GM21367 (cell line): Measurements from ENCODE around the gene TESK1.
A peak's percentile ranks its signal among the peaks of the same experiment; 100 is the strongest.
"Not testable (repeated sequence)": the region's sequence is repeated elsewhere in the genome, so short reads cannot be mapped to it uniquely, and the experiment has no call there.

Experiments used
- ATAC-seq: cut with Tn5 transposase; IDR thresholded peaks from one replicate; pipeline ENCODE4 v1.9.1; 2021; ENCODE audit not compliant: unreplicated experiment

TESK1 gene

DNA sequence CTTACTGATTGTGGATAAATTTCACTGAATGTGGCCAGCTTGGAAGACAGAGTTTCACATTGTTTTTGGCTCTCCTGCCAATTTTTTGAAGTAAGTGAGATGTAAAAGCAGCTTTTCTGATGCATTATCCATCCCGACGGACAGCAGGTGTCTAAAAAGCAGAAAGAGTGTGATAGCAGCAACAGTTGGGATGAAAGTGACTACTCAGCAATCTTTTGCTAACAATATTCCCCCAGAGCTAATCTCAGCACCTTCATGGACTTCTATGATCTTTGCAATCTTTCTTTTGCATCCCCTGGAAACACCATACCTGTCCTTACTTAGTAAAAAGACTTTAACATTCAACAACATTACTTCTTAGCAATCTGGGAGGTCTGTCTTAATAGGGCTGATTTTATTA is 7.8 kb downstream of the TESK1 start:
- ATAC-seq, result no peak

DNA sequence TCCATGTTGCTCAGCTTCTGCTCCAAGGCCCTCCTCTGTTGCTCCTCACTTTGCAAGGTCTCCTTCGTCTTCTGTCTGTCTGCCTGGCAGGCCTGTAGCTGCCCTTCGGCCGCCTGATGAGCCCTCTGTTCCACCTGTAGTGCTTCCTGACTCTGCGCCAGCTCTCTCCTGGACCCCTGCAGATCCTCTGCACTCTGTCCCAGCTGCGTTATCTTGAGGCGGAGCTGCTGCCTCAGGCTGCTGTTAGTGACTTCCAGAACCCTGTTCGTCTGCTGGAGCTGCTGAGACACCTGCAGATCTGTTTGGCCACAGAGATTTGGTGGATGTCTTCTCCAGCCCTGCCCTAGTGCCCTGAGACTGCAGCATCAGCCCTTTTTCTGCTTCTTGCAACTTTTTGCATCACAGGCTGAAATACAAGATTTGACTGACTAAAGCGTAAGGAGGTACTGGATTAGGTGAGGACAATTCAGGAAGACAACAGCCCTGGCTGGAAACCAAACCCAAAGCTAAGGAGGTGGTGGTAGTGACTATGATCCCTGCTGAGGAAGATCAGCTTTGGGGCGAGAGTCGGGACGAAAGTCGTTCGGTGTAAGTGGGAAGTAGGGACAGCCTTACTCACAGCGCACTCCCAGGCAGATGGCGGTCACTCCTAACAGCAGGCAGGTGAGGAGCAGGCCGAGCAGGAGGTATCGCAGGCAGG is 11.1 kb downstream of the TESK1 start:
- ATAC-seq, result no peak

DNA sequence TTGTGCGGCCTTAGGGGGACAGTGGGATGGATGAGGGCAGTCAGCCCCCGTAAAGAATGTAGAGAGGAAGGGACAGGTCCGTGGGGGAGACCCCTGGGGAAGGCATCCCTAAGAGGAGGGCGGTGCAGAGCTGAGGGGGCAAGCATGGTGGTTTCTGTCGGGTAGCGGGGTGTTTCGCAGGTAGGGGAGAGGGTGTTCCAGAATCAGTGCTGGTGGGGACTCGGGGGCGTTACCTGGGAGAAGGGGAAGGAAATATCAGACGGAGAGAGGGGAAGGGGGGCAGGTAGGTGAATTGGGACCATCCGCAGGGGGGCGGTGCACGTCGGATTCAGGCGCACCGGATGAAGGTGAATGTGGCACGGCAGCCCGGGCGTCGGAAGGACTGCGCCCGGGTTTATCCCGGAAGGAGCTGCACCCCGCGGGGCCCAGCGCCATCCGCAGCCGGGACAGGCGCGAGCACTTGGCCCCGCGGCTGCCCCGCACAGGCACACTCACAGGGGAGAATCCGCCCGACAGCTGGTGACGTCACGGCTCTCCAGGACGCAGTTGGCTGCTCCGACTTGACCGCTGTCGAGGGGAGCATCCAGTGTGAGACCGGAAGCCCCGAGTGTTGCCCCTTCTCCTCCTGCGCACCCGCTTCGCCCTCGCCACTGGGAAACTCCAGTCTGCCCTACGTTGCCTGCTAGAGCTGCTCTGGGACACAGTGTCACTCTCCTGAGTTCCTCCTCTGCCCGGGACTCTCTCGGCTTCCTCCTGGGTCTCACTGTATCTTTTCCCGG is 11.8 kb downstream of the TESK1 start:
- no peak for ATAC-seq

DNA sequence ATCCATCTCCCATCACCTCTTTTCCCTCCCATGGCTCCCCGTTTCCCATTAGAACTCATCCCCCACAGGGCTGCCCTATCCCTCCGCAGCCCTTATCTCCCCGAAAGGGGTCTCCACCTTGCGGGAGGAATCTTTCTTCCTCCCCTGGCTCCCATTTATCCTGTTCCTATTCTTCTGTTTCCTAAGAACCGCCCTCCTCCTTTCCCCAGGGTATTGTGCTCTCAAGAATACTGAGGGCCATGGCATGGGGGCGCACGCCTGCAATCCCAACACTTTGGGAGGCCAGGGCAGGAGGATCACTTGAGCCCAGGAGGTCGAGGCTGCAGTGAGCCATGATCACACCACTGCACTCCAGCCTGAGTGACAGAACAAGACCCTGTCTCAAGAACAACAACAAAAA is 12.5 kb downstream of the TESK1 start:
- no peak for ATAC-seq

DNA sequence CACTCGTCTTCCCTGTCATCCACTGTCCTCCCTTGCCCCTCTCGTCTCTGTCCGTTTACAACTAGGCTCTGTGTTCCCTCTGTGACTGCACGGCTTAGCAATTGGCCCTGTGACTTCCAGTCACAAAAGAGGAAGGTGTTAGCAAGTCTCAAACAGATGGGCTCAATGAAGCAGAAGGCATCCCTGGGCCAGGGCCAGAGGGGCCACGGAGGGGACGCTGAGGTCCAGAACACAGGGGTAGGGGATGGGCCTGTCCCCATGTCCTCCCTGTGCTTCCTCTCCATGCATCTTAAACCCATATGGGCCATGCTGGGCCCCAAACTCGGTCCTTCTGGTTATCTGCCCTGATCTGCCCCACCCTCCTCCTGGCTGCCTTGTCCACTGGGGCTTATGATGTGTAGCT is 13.3 kb downstream of the TESK1 start, which contains the start of gene CD72:
TSS of gene CD72 (minus strand) at position 89 of the 403 bp plus-strand sequence. CDS start 110 bp downstream, outside the sequence.
- no peak for ATAC-seq

DNA sequence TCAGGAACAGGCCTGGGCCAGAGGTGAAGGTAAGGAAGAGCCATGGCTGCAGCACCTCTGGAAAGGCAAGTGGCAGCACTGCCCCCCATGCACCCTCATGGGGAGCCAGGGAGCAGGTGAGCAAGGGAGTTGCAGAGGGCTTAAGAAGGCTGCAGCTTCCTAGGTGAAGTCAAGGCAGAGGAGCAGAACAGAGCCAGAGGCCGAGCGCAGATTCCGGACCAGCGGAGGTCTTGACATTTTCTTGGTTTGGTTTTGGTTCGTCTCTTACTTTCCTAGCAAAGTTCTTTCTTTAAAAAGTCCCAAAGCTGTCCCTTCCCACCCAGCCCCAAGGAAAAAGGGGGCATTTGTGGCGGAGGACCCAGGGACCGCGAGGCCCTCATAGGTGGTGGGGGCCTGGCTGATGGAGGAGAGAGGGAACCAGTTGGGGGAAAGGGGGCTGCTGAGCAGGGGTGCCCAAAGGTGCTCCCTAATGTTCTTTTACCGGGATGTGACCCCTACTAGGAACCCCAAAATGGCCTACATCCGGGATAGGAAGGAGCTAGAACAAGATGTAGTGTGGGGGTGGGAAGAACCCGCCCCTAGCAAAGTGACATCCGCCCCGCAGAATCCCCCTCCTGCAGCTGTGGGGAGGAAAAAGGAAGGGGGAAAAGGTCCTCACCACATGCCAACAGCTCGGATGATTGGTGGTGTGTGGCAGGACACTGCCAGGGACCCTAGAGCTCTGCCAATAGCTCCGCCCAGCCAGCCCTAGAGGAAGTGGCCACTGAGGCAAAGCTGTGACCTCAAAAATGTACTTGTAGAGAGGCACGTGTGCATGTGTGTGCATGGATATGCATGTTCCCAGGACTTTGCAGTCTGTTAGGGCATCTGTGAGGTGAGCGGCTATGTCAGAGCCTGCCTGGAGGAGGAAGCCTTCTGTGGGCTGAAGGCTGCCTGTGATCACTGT is 14.1 kb downstream of the TESK1 start:
- ATAC-seq, result peak; percentile 35

DNA sequence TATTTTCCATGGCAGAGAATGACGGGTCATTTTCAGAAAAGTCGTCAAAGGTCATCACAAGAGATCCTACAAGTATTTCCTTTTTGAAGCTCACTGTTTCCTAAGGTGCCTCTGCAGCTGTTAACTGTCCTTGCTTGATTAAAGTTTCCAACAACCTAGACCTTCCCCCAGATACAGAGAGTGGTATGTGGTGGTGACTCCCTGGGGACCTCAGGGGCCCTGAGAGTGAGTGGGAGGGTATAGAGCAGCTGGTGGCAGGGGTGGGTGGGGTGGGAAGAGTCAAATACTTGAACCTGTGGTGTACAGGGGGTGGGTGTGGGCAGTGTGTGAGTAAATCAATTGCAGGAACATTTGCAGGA is 14.7 kb downstream of the TESK1 start:
- ATAC-seq, result peak; percentile 43

DNA sequence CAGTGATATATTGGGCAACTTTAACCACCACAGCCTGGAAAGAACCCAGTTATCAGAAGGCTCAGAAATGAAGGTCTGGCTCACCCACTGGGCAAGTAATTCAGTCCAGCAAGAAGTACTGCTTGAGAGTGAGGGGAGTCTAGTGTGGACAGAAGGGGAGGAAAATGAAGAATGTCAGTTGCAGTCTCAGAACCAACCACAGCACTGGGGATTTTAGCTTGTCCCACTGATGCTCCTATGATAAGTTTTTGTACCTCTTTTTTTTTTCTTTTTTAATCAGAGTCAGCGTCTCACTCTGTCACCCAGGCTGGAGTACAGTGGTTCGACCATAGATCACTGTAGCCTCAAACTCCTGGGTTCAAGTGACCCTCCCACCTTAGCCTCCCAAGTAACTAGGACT is 22.5 kb downstream of the TESK1 start:
- ATAC-seq, result no peak

DNA sequence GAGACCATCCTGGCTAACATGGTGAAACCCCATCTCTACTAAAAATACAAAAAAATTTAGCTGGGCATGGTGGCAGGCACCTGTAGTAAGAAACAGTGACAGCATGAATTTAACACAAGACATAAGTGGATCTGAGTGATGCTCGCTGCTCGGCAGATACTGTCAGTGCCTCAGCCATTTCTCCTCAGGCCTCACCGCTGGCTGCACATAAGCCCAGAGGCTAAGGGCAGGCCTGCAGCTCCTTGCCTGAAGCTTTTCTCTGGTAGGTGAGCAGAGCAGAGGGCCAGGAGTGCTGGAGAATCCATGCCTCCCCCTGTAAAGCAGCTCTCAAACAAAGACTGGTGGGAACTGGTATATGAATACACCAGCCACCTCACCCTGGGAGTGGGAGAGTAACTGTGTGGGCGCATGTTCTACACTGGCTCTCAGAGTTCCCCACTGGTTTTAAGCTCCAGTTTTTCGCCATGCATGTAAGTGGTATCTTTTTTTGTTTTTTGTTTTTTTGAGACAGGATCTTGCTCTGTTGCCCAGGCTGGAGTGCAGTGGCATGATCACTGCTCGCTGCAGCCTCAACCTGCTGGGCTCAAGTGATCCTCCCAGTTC is 23.4 kb downstream of the TESK1 start:
- ATAC-seq, result no peak

DNA sequence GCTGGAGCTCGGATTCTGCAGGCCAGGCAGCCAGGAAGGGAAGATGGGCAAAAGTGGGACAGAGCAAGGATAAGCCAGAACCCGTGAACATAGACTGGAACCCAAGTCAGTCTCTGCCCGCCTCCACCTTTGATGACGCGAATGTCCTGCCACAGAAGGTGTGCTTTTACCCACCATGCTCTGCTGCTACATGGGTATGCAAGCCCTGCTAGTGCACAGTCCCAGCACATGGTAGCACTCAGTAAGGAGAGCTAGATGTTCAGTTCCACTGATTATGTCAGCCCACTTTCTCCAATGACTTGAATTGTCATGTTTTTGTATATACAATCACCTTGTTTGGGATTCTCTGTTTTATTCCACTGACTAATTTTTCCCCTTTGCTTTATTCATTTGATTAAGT is 24.5 kb downstream of the TESK1 start:
- no peak for ATAC-seq

DNA sequence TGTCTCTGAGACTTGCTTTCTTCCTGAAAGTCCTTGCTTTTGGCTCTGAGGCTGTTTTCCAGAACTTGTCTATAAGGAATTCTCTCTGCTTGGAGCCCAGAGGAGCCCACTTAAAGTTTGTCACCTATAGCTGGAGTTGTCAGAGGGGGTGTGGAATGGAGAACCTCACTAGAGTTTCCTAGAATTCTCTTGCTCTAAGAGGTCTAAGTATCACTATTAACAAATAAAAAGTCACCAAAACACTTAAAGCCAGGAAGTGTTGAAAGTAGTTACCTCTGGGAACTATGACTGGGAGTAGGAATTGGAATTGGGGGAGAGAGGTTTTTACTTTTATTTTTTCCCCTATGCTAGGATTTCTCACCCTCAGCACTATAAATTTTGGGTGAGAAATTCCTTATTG is 30.7 kb downstream of the TESK1 start:
- no peak for ATAC-seq

DNA sequence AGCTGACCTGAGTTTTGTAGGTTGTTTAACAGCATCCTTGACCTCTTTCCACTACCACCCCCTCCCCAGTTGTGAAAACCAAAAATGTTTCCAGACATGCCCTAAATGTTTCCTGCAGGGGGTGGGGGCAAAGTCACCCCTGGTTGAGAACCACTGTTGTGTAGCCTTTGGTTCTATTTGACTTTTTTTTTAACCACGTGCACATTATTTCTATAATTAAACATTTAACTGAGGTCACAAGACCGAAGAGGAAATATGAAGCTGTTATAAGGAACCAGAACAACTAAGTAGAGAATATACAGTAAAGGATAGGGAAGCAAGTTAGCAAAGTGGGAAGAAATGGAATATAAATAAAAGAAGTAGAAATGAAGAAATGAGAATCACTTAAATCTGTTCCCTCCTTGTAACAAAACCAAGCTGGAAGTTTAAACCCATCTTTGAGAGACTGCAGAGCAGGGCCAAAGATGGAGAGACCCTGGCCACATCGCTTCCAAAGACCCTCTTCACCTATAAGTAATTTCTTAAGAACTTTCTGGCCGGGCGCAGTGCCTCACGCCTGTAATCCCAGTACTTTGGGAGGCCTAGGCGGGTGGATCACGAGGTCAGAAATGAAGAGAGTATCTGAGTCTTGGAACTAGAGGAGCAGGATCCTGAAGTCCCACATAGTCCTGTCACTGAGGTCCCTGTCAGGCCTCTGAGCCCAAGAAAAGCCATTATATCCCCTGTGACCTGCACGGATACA is 31.2 kb downstream of the TESK1 start:
- no peak for ATAC-seq

DNA sequence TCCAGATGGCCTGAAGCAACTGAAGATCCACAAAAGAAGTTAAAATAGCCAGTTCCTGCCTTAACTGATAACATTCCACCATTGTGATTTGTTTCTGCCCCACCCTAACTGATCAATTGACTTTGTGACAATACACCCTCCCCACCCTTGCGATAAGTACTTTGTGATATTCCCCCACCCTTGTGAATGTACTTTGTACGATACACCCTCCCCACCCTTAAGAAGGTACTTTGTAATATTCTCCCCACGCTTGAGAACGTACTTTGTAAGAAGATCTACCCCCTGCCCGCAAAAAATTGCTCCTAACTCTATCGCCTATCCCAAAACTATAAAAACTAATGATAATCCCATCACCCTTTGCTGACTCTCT is 31.8 kb downstream of the TESK1 start:
- not testable (repeated sequence) for ATAC-seq

DNA sequence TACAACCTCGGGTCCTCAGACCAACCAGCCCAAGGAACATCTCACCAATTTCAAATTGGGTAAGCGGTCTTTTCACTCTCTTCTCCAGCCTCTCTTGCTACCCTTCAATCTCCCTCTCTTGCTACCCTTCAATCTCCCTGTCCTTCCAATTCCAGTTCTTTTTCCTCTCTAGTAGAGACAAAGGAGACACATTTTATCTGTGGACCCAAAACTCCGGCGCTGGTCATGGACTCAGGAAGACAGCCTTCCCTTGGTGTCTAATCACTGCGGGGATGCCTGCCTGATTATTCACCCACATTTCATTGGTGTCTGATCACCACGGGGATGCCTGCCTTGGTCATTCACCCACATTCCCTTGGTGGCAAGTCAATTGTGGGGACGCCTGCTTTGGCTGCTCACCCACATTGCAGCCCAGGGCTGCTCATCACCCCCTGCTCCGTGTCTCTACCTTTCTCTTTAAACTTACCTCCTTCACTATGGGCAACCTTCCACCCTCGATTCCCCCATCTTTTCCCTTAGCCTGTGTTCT is 32.4 kb downstream of the TESK1 start:
- ATAC-seq, result not testable (repeated sequence)

DNA sequence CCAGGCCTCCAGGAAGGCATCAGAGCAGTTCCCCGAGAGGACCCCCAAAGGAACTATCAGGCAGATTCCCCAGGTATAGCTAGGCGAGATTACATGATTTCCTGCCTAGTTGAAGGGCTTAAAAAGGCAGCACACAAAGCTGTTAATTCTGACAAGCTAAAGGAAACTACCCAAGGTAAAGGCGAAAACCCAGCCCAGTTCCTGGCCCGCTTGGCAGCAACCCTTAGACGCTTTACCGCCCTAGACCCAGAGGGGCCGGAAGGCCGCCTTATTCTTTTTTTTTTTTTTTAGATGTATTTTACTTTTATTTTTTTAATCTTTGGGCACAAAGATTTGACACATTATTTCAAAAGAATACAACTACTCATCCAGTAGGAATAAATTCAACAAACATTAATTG is 33.7 kb downstream of the TESK1 start:
- not testable (repeated sequence) for ATAC-seq

DNA sequence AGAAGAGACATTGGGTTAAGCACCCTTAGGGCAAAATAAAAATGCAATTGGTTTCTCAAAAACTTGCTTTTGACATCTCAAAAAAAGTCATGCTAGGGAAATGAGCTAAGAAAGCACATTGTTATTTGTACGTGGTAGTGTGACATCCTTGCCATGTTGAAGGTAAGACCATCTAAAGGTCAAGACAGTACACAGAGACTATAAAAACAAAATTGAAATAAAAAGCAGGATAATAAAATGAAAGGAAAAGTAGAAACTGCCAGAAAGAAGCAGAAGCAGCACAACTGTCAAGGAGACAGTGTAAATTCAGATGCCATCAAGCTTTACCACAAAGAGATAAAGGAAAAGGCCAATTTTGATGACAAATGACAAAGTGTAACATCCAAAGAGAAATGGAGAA is 34.2 kb downstream of the TESK1 start:
- ATAC-seq, result not testable (repeated sequence)

DNA sequence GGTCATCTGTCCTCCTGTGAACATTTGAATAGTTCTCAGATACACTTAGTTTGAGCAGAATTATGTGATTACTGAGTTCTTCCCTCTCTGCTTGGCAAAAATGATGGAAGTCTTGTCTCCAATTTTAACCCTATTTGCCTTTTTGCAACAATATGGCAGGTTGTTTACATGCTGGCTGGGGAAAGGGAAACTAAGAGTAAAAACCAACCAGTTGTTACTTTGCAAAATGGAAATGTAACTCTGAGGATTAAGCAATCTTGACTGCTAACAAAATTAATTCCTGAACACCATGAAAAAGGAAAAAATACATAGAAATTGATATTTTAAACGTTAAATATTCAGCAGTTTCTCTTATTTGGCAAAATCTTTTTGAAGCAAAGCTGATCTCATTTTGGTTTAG is 34.6 kb downstream of the TESK1 start:
- no peak for ATAC-seq

DNA sequence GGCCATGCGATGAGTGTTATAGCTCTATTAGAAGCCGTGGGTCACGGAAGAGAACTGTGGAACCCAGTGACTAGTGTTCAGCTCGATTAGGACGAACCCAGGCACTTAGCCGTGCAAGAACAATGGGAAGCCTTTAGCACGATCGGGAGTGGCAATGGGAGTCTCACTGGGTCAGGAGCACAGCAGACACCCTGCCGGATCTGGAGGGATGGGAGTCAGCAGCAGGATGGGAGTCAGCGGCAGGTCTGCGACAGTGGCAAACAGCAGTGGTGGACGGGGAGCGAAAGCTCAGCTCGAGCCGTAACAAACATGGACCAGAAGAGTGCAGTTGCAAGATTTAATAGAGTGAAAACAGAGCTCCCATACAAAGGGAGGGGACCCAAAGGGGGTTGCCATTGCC is 35.4 kb downstream of the TESK1 start:
- ATAC-seq, result not testable (repeated sequence)

DNA sequence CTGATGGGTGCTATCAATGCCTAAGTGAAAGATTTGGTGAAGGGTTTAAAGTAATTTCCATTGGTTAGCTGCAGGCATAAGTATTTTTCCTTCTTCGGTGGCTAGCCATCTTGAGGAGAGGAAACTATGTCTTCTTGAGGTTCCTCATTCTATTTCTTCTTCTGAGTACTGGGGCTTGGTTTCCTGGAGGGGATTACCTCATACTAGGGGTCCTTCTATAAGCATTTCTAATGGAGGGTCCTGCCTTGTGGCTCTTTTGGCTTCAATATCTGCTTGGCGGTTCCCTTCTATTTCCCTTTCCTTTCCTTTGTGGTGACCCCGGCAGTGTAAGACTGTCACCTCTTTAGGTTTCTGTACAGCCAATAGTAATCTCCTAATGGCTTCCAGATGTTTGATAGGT is 36.4 kb downstream of the TESK1 start:
- not testable (repeated sequence) for ATAC-seq

DNA sequence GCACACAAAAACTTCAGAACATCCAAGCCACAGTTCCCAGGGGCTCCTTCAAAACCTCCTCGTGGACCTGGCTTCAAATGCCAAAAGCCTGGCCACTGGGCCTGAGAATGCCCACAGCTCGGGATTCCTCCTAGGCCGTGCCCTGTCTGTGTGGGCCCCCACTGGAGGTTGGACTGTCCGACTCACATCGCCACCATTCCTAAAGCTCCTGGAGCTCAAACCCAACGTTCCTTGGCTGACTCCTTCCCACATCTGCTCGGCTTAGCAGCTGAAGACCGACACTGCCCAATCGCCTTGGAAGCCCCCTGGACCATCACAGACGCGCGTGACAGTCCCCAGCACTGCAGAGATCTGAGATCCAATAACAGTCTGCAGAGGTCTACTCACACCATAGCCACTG is 38.0 kb downstream of the TESK1 start:
- no peak for ATAC-seq
